Erythroblast (primary cell): ENCODE results near the gene NDUFC2.
A peak's percentile ranks its signal among the peaks of the same experiment; 100 is the strongest.
"Not testable (repeated sequence)": the region's sequence is repeated elsewhere in the genome, so short reads cannot be mapped to it uniquely, and the experiment has no call there.

Experiments
- DNase-seq, 2 experiments: peaks; one replicate each; lab custom pipeline; 2025; lab: John Stamatoyannopoulos, UW
- GATA1 ChIP-seq: IDR thresholded peaks from 2 replicates; pipeline ENCODE4 v1.6.1; 2011; ENCODE audit warnings: low read depth, mild to moderate bottlenecking, control low read depth, low read length, moderate library complexity
- POLR2A ChIP-seq: IDR thresholded peaks from 2 replicates; pipeline ENCODE4 v1.6.1; 2011; ENCODE audit warnings: mild to moderate bottlenecking, low read length

Gene NDUFC2

GRCh38 chr11:78054971-78055370 is 24.7 kb downstream of the NDUFC2 start:
- DNase-seq: no peak
- TF ChIP-seq POLR2A: no peak

- no peak for TF ChIP-seq GATA1
- TF ChIP-seq POLR2A: no peak
- peak in 1 of 2 experiments; percentile 21 for DNase-seq
These were observed 28.5 kb downstream of the NDUFC2 start for GRCh38 chr11:78050964-78051831.

- DNase-seq: no peak
- no peak for TF ChIP-seq GATA1
- TF ChIP-seq POLR2A: no peak
These were observed 30.3 kb downstream of the NDUFC2 start for GRCh38 chr11:78049348-78049747.

- no peak for TF ChIP-seq GATA1
- no peak for DNase-seq
These were observed 31.1 kb downstream of the NDUFC2 start for GRCh38 chr11:78048561-78048960.

- TF ChIP-seq GATA1: no peak
- no peak for TF ChIP-seq POLR2A
- no peak for DNase-seq
These were observed 33.2 kb downstream of the NDUFC2 start for GRCh38 chr11:78046486-78046854.

- peak; percentile 68 to 84 for DNase-seq
- TF ChIP-seq POLR2A (no peak), GATA1 (no peak)
These were observed 33.7 kb downstream of the NDUFC2 start for GRCh38 chr11:78045851-78046485.

- TF ChIP-seq POLR2A: no peak
- no peak for TF ChIP-seq GATA1
- no peak for DNase-seq
These were observed 35.0 kb downstream of the NDUFC2 start for GRCh38 chr11:78044706-78045105.

- TF ChIP-seq POLR2A (no peak), GATA1 (no peak)
- DNase-seq: no peak
These were observed 37.7 kb downstream of the NDUFC2 start for GRCh38 chr11:78041843-78042440.

GRCh38 chr11:78041380-78041719 is 38.3 kb downstream of the NDUFC2 start:
- not testable (repeated sequence) for DNase-seq

GRCh38 chr11:78040691-78041379 is 38.8 kb downstream of the NDUFC2 start:
- no peak for DNase-seq
- no peak for TF ChIP-seq POLR2A
- TF ChIP-seq GATA1: no peak

GRCh38 chr11:78039919-78040671 is 39.6 kb downstream of the NDUFC2 start:
- no peak for TF ChIP-seq GATA1
- no peak for TF ChIP-seq POLR2A
- DNase-seq: peak; percentile 46 to 53

GRCh38 chr11:78039391-78039918 is 40.2 kb downstream of the NDUFC2 start:
- no peak for DNase-seq
- no peak for TF ChIP-seq POLR2A
- TF ChIP-seq GATA1: no peak

- TF ChIP-seq GATA1 (no peak), POLR2A (no peak)
- DNase-seq: no peak
These were observed 40.9 kb downstream of the NDUFC2 start for GRCh38 chr11:78038697-78039313.
